HEK293 (cell line): ENCODE data around the gene PTPN11.

Source experiments
- CTCF ChIA-PET: fragments of 350-600 bp; formaldehyde crosslinking; extraction: SDS; loops from one replicate; lab custom pipeline; 2021; ENCODE audit warnings: antibody characterized with exemption; lab: Yijun Ruan, JAX
- POLR2A ChIA-PET: fragments of 300-600 bp; formaldehyde crosslinking; extraction: SDS; loops from one replicate; lab custom pipeline; 2020; ENCODE audit warnings: antibody characterized with exemption, inconsistent platforms; lab: Yijun Ruan, JAX
- H3K27ac ChIP-seq: fragments of 200-500 bp; sonication (Bioruptor generic); 2 replicates; pipeline ENCODE4 v1.5.1; 2014; ENCODE audit warnings: low read depth, low read length, control low read depth, inconsistent platforms; ENCODE audit errors: extremely low read depth
- H3K36me3 ChIP-seq, 2 experiments: fragments of 200-500 bp in 1 of 2; sonication (Bioruptor generic) in 1 of 2; 1 replicate in 1 of 2; 2 replicates in 1 of 2; pipeline ENCODE4 v1.5.1; 2014 to 2017; ENCODE audit warnings: inconsistent platforms in 2 of 2, low read length in 2 of 2; ENCODE audit not compliant: control insufficient read depth in 2 of 2, insufficient read depth in 1 of 2
- H3K4me1 ChIP-seq: fragments of 200-500 bp; sonication (Bioruptor generic); 2 replicates; pipeline ENCODE4 v1.5.1; 2014; ENCODE audit warnings: mild to moderate bottlenecking, low read length, inconsistent platforms; ENCODE audit not compliant: control insufficient read depth, insufficient read depth
- H3K4me3 ChIP-seq: 2 replicates; pipeline ENCODE4 v1.5.1; 2011; ENCODE audit warnings: low read depth, mild to moderate bottlenecking, control low read depth, low read length, moderate library complexity
- H3K9me3 ChIP-seq: fragments of 200-500 bp; sonication (Bioruptor generic); 2 replicates; pipeline ENCODE4 v1.5.1; 2014; ENCODE audit warnings: low read depth, low read length, inconsistent platforms; ENCODE audit not compliant: control insufficient read depth, insufficient read depth
- GLI2 ChIP-seq: fragments of 450-650 bp; formaldehyde crosslinking; IDR thresholded peaks from 2 replicates; pipeline ENCODE4; 2017; ENCODE audit warnings: missing biosample characterization, missing genetic modification characterization, low read depth, borderline replicate concordance
- HOXD13 ChIP-seq: sonication (generic); formaldehyde crosslinking; IDR thresholded peaks from 2 replicates; pipeline ENCODE4 v1.8.0; 2022; ENCODE audit warnings: missing genetic modification reagents, borderline replicate concordance
- SP7 ChIP-seq: fragments of 450-650 bp; formaldehyde crosslinking; IDR thresholded peaks from 2 replicates; pipeline ENCODE4 v1.5.1; 2016; ENCODE audit warnings: missing biosample characterization, missing genetic modification characterization
- ZNF112 ChIP-seq: fragments of 450-650 bp; formaldehyde crosslinking; IDR thresholded peaks from 2 replicates; pipeline ENCODE4 v1.5.0; 2017; ENCODE audit warnings: missing biosample characterization, missing genetic modification characterization
- ZNF23 ChIP-seq: fragments of 450-650 bp; formaldehyde crosslinking; IDR thresholded peaks from 2 replicates; pipeline ENCODE4 v1.5.1; 2016; ENCODE audit warnings: missing biosample characterization, missing genetic modification characterization, borderline replicate concordance
- ZNF777 ChIP-seq: fragments of 450-650 bp; formaldehyde crosslinking; IDR thresholded peaks from 2 replicates; pipeline ENCODE4 v1.5.1; 2017; ENCODE audit warnings: missing biosample characterization, missing genetic modification characterization, borderline replicate concordance
- TF ChIP-seq, protein P1 (sequence below): fragments of 450-650 bp; formaldehyde crosslinking; IDR thresholded peaks from 2 replicates; pipeline ENCODE4 v1.5.1; 2016; ENCODE audit warnings: missing biosample characterization, missing genetic modification characterization, low read depth

Gene PTPN11

DNA sequence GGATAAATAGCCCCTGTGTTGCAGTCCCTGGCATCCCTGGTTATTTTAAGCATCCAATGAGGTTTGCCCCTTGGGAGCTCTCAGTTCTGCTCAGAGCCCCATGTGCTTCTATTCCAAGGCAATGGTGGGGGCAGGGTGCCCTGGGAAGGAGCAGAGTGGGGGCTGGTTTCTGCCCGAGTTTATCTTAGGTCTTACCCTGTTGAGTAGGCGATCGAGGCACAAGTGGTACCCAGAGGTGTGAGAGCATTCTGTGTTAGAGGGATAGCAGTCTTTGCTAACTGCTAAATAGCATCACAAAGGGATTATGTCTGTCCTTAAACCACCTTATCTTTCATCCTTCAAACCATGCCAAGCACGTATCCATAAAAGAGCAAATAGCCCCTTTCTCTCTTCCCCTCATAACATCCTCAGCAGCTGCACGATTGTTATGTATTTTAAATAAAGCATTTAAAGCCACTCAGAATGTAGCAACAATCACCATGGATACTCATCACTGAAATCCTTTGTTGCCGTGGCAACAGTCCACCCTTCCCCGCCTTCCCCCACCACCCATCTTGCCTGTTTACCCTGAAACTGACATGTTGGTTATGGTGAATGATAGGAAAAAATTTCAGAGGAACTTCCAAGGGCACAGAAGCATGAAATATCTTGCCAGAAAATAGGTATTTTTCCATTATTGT is 139.3 kb downstream of the PTPN11 start:
- POLR2A ChIA-PET: no interaction called here
- H3K36me3 ChIP-seq: no peaks in the 10 kb centered on the region
- CTCF ChIA-PET: no interaction called here

More for the DNA sequence above, 139.3 kb downstream of the PTPN11 start:
- Histone ChIP-seq H3K9me3 (no peaks in the 10 kb centered on the region), H3K4me1 (no peaks in the 10 kb centered on the region), H3K4me3 (no peak overlapping the region), H3K27ac (no peak overlapping the region)
- no peak for TF ChIP-seq ZNF777 (tag by site-specific recombination)
- TF ChIP-seq GLI2: no peak
- no peak for TF ChIP-seq SP7 (tag by site-specific recombination)
- TF ChIP-seq HOXD13: no peak
- no peak for TF ChIP-seq ZNF112 (tag by site-specific recombination)
- TF ChIP-seq ZNF23 (tag by site-specific recombination): no peak
- TF ChIP-seq, protein P1, sequence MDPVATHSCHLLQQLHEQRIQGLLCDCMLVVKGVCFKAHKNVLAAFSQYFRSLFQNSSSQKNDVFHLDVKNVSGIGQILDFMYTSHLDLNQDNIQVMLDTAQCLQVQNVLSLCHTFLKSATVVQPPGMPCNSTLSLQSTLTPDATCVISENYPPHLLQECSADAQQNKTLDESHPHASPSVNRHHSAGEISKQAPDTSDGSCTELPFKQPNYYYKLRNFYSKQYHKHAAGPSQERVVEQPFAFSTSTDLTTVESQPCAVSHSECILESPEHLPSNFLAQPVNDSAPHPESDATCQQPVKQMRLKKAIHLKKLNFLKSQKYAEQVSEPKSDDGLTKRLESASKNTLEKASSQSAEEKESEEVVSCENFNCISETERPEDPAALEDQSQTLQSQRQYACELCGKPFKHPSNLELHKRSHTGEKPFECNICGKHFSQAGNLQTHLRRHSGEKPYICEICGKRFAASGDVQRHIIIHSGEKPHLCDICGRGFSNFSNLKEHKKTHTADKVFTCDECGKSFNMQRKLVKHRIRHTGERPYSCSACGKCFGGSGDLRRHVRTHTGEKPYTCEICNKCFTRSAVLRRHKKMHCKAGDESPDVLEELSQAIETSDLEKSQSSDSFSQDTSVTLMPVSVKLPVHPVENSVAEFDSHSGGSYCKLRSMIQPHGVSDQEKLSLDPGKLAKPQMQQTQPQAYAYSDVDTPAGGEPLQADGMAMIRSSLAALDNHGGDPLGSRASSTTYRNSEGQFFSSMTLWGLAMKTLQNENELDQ (tag by site-specific recombination): no peak
